ENCODE measurements around the gene EBF3.

EBF3 gene

GRCh38 chr10:129945064-129945463 lies 19.0 kb downstream of the EBF3 start:
- no peak for DNase-seq (ENCODE audit: low read depth in 3 of 3)

GRCh38 chr10:129944456-129944855 lies 19.6 kb downstream of the EBF3 start:
- DNase-seq (ENCODE audit: low read depth in 3 of 3), result no peak

- DNase-seq (ENCODE audit: low read depth in 3 of 3), result no peak
These were observed 20.9 kb downstream of the EBF3 start for GRCh38 chr10:129942936-129943715.

GRCh38 chr10:129942391-129942790 lies 21.7 kb downstream of the EBF3 start:
- DNase-seq (ENCODE audit: low read depth in 3 of 3), result no peak

GRCh38 chr10:129942019-129942277 lies 22.1 kb downstream of the EBF3 start:
- no peak for DNase-seq (ENCODE audit: low read depth in 3 of 3)

GRCh38 chr10:129941199-129942018 lies 22.7 kb downstream of the EBF3 start:
- no peak for DNase-seq (ENCODE audit: low read depth in 3 of 3)

GRCh38 chr10:129940617-129941198 lies 23.4 kb downstream of the EBF3 start:
- no peak for DNase-seq (ENCODE audit: low read depth in 3 of 3)

- DNase-seq (ENCODE audit: low read depth in 3 of 3), result no peak
These were observed 24.4 kb downstream of the EBF3 start for GRCh38 chr10:129939416-129940275.

GRCh38 chr10:129938460-129938859 lies 25.6 kb downstream of the EBF3 start:
- DNase-seq (ENCODE audit: low read depth in 3 of 3), result no peak

GRCh38 chr10:129937351-129937751 lies 26.7 kb downstream of the EBF3 start:
- DNase-seq (ENCODE audit: low read depth in 3 of 3), result no peak

GRCh38 chr10:129936923-129937300 lies 27.2 kb downstream of the EBF3 start:
- DNase-seq (ENCODE audit: low read depth in 3 of 3), result no peak

GRCh38 chr10:129936266-129936922 lies 27.7 kb downstream of the EBF3 start:
- no peak for DNase-seq (ENCODE audit: low read depth in 3 of 3)

- no peak for DNase-seq (ENCODE audit: low read depth in 3 of 3)
These were observed 28.3 kb downstream of the EBF3 start for GRCh38 chr10:129935867-129936152.

GRCh38 chr10:129935102-129935866 lies 28.8 kb downstream of the EBF3 start:
- DNase-seq (ENCODE audit: low read depth in 3 of 3), result no peak

- DNase-seq (ENCODE audit: low read depth in 3 of 3), result no peak
These were observed 29.7 kb downstream of the EBF3 start for GRCh38 chr10:129934196-129934925.

- no peak for DNase-seq (ENCODE audit: low read depth in 3 of 3)
These were observed 30.5 kb downstream of the EBF3 start for GRCh38 chr10:129933456-129934092.

GRCh38 chr10:129932751-129933433 lies 31.2 kb downstream of the EBF3 start:
- no peak for DNase-seq (ENCODE audit: low read depth in 3 of 3)

- DNase-seq (ENCODE audit: low read depth in 3 of 3), result no peak
These were observed 31.9 kb downstream of the EBF3 start for GRCh38 chr10:129932182-129932581.
